ENCODE measurements around the gene AK4. TPM values are rescaled to one million over a fixed set of nuclear protein-coding genes. Genes with fewer than 3 reads are reported as not detected.
"Not testable (repeated sequence)": the region's sequence is repeated elsewhere in the genome, so short reads cannot be mapped to it uniquely, and the experiment has no call there.

AK4 gene
- total and polyA plus RNA-seq, 9 donors = 1.7 to 25.6 (median 13.2) TPM

DNA sequence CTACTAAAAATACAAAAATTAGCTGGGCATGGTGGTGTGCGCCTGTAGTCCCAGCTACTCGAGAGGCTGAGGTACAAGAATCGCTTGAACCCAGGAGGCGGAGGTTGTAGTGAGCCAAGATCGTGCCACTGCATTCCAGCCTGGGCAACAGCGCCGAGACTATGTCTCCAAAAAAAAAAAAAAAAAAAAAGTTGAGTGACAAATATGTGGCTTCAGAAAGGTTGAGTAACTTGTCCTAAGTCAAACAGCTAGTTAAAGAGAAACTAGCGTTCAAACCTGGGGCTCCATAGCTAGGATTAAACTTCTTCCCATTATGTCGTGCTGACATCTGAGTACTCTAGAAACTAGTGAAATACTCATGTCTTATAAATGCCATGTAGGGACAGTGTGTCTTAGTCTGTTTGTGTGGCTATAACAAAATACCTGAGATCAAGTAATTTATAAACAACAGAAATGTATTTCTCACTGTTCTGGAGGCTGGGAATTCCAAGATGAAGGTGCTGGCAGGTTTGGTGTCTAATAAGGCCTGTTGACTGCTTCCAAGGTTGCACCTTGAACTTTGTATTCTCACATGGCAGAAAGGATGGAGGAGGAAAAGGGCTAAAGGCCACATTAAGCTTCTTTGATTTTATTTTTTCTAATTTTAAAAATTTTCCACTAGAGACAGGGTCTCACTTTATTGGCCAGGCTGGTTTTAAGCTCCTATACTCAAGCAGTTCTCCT lies 12.0 kb downstream of the AK4 start:
- no peaks in the 10 kb centered on the region for H3K36me3 ChIP-seq
- no peak overlapping the region for H3K4me3 ChIP-seq
- intact Hi-C loops (cut with DNase I) = no loop called here
- H3K9me3 ChIP-seq = no peaks in the 10 kb centered on the region
- 94 to 96% (median 96%) methylated on average over 9 of the region's 9 CpGs for WGBS, 3 donors
- H3K27me3 ChIP-seq = no peaks in the 10 kb centered on the region
- DNase-seq = no peak
- no peaks in the 10 kb centered on the region for H3K4me1 ChIP-seq (ENCODE audit: insufficient read depth)
- H3K27ac ChIP-seq = no peak overlapping the region
- no peak for TF ChIP-seq EP300 (IDR thresholded peaks at IDR 0.05)

DNA sequence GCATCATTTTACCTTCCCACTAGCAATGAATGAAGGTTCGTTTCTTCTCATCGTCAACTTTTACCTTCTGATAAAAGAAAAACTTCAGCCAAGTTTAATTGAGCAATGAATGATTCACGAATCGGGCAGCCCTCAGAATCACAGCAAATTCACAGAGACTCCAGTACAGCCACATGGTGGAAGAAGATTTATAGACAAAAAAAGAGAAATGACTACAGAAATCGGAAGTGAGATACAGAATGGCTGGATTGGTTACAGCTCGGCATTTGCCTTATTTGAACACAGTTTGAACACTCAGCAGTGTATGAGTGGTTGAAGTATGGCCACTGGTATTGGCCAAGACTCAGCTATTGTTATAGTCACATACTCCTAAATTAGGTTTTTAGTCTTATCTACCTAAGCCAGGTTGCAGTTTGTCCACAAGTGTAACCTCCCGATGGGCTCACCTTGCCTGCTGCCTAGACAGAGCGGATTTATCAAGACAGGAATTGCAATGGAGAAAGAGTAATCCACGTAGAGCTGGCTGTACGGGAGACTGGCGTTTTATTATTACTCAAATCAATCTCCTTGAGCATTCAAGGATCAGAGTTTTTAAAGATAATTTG lies 15.3 kb downstream of the AK4 start:
- H3K4me1 ChIP-seq (ENCODE audit: insufficient read depth) = no peaks in the 10 kb centered on the region
- 78 to 87% (median 85%) methylated on average over 11 of the region's 11 CpGs for WGBS, 3 donors
- TF ChIP-seq, protein P1, sequence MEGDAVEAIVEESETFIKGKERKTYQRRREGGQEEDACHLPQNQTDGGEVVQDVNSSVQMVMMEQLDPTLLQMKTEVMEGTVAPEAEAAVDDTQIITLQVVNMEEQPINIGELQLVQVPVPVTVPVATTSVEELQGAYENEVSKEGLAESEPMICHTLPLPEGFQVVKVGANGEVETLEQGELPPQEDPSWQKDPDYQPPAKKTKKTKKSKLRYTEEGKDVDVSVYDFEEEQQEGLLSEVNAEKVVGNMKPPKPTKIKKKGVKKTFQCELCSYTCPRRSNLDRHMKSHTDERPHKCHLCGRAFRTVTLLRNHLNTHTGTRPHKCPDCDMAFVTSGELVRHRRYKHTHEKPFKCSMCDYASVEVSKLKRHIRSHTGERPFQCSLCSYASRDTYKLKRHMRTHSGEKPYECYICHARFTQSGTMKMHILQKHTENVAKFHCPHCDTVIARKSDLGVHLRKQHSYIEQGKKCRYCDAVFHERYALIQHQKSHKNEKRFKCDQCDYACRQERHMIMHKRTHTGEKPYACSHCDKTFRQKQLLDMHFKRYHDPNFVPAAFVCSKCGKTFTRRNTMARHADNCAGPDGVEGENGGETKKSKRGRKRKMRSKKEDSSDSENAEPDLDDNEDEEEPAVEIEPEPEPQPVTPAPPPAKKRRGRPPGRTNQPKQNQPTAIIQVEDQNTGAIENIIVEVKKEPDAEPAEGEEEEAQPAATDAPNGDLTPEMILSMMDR (IDR thresholded peaks at IDR 0.05) = no peak
- TF ChIP-seq EP300 (IDR thresholded peaks at IDR 0.05) (no peak), POLR2A (IDR thresholded peaks at IDR 0.05) (no peak)
- no peak overlapping the region for H3K27ac ChIP-seq
- no peaks in the 10 kb centered on the region for H3K9me3 ChIP-seq
- DNase-seq = no peak
- H3K27me3 ChIP-seq = no peaks in the 10 kb centered on the region
- intact Hi-C loops (cut with DNase I) = no loop called here
- no peaks in the 10 kb centered on the region for H3K36me3 ChIP-seq
- no peak overlapping the region for H3K4me3 ChIP-seq

DNA sequence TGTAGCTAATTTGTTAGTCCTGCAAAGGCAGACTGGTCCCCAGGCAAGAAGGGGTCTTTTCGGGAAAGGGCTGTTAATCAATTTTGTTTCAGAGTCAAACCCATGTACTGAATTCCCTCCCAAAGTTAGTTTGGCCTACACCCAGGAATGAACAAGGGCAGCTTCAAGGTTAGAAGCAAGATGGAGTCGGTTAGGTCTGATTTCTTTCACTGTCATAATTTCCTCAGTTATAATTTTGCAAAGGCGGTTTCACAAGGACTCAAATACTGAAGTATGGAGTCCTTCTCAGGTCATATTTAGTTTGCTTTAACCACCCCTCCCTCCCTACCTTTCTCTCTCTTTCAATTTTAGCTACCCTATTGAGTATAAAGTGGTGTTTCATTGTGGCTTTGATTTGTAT lies 16.1 kb downstream of the AK4 start:
- H3K4me3 ChIP-seq; H3K27ac ChIP-seq; H3K36me3 ChIP-seq; H3K4me1 ChIP-seq (ENCODE audit: insufficient read depth); intact Hi-C loops (cut with DNase I); H3K27me3 ChIP-seq; H3K9me3 ChIP-seq; DNase-seq: not testable (repeated sequence)
- 75 to 88% (median 82%) methylated on average over 3 of the region's 3 CpGs for WGBS, 3 donors

DNA sequence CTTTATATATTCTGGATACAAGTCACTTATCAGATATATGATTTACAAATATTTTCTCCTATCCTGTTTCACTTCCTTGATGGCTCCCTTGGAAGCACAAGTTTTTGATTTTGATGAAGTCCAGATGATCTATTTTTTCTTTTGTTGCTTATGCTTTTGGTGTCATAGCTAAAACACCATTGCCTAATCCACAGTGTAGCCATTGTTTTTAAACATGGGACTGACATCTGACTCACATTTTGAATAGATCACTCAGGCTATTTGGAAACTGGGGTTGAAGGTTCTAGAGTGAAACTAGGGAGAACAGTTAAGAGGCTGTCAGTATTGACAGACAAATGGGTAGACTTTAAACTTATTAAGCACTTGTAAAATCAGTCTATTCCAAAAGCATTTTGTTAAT lies 16.6 kb downstream of the AK4 start:
- Histone ChIP-seq H3K36me3 (no peaks in the 10 kb centered on the region), H3K27me3 (no peaks in the 10 kb centered on the region), H3K9me3 (no peaks in the 10 kb centered on the region), H3K27ac (no peak overlapping the region), H3K4me3 (no peak overlapping the region), H3K4me1 (ENCODE audit: insufficient read depth) (no peaks in the 10 kb centered on the region)
- intact Hi-C loops (cut with DNase I) = no loop called here
- no peak for DNase-seq
- no peak for TF ChIP-seq EP300 (IDR thresholded peaks at IDR 0.05)
- TF ChIP-seq POLR2A (IDR thresholded peaks at IDR 0.05) = no peak
- TF ChIP-seq, protein P1 (IDR thresholded peaks at IDR 0.05) = no peak

DNA sequence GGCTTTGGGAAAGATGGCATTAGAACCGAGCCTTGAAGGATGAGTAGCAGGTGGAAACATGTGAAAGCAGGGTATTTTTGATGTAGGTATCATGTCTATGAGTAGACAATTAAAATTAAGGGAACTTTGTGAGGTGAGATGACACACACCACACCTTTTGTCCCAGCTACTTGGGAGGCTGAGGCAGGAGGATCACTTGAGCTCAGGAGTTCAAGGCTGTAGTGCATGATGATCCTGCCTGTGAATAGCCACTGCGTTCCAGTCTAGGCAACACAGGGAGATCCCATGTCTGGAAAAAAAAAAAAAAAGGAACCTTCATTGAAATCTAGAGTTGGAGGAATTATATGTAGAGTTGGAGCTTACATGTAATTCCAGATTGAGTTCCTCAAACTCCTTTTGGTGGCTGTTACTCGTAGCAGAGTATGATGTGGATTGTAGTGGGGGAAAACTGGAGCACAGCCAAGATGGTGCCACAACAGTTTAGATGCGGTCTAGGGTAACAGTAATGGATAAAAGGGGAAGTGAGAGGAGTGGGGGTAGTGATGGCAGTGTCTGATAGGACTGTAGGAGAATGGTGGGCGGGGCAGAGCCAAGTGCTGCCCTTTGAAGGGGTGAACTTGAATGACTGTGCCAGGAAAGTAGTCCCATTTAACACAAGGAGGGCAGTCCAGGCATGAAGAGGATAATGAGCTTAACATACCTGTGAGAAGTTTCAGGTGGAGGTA lies 17.4 kb downstream of the AK4 start:
- H3K36me3 ChIP-seq = no peaks in the 10 kb centered on the region
- no peaks in the 10 kb centered on the region for H3K4me1 ChIP-seq (ENCODE audit: insufficient read depth)
- no peak for DNase-seq
- TF ChIP-seq, protein P1 (IDR thresholded peaks at IDR 0.05) = no peak
- no peak for TF ChIP-seq EP300 (IDR thresholded peaks at IDR 0.05)
- H3K9me3 ChIP-seq = no peaks in the 10 kb centered on the region
- 84 to 87% (median 84%) methylated on average over 5 of the region's 5 CpGs for WGBS, 3 donors
- H3K27ac ChIP-seq = no peak overlapping the region
- H3K27me3 ChIP-seq = no peaks in the 10 kb centered on the region
- intact Hi-C loops (cut with DNase I) = no loop called here
- H3K4me3 ChIP-seq = no peak overlapping the region

Data from ovary (tissue), 9 donors.